Liver (tissue), 9 donors: ENCODE measurements around the gene CCNC. TPM values are rescaled to one million over a fixed set of nuclear protein-coding genes. Genes with fewer than 3 reads are reported as not detected.

Experiments used
- DNase-seq: peaks from one replicate; pipeline ENCODE4 v3.0.0-alpha.2; 2017; ENCODE audit warnings: low spot score
- H3K27ac ChIP-seq, 2 donors: one replicate each; pipeline ENCODE4 v1.7.0; 2013; ENCODE audit warnings: inconsistent platforms in 2 of 2, low read length in 2 of 2, control low read depth in 1 of 2, low read depth in 1 of 2, mild to moderate bottlenecking in 1 of 2
- H3K27me3 ChIP-seq, 4 donors: one replicate each; pipeline versions ENCODE4 v1.6.1 to v1.7.0; 2013; ENCODE audit warnings: low read length in 3 of 4, inconsistent platforms in 1 of 4, mild to moderate bottlenecking in 1 of 4, moderate library complexity in 1 of 4; ENCODE audit not compliant: control insufficient read depth in 4 of 4, insufficient read depth in 4 of 4
- H3K36me3 ChIP-seq, 4 donors: one replicate each; pipeline versions ENCODE4 v1.6.1 to v1.7.0; 2013; ENCODE audit warnings: low read length in 3 of 4, mild to moderate bottlenecking in 3 of 4, low read depth in 1 of 4, moderate library complexity in 1 of 4; ENCODE audit not compliant: control insufficient read depth in 4 of 4, insufficient read depth in 3 of 4
- H3K4me1 ChIP-seq, 4 donors: one replicate each; pipeline versions ENCODE4 v1.6.1 to v1.7.0; 2013; ENCODE audit warnings: low read length in 3 of 4, mild to moderate bottlenecking in 3 of 4, moderate library complexity in 1 of 4; ENCODE audit not compliant: control insufficient read depth in 4 of 4, insufficient read depth in 4 of 4
- H3K4me3 ChIP-seq, 3 donors: one replicate each; pipeline versions ENCODE4 v1.6.1 to v1.7.0; 2013; ENCODE audit warnings: low read length in 3 of 3, control low read depth in 1 of 3, low read depth in 1 of 3, mild to moderate bottlenecking in 1 of 3
- H3K9ac ChIP-seq, 2 donors: one replicate each; pipeline ENCODE4 v1.7.0; 2013; ENCODE audit warnings: low read length in 2 of 2, mild to moderate bottlenecking in 2 of 2, moderate library complexity in 2 of 2, control low read depth in 1 of 2, low read depth in 1 of 2
- H3K9me3 ChIP-seq, 4 donors: one replicate each; pipeline versions ENCODE4 v1.6.1 to v1.7.0; 2013; ENCODE audit warnings: low read length in 3 of 4; ENCODE audit not compliant: control insufficient read depth in 4 of 4
- ATF3 ChIP-seq: IDR thresholded peaks from 2 replicates; pipeline ENCODE4 v1.6.1; 2016; ENCODE audit warnings: antibody characterized with exemption
- CTCF ChIP-seq: fragments of 150-350 bp; IDR thresholded peaks from 2 replicates; pipeline ENCODE4 v1.5.1; 2017; ENCODE audit warnings: improper control_type of control experiment, low read depth, low read length; ENCODE audit not compliant: missing input control
- EGR1 ChIP-seq, 2 donors: IDR thresholded peaks; 2 replicates each; pipeline ENCODE4 v1.6.1; 2016 to 2018; ENCODE audit warnings: antibody characterized with exemption in 2 of 2, low read depth in 2 of 2
- FOXA1 ChIP-seq: IDR thresholded peaks from 2 replicates; pipeline ENCODE4 v1.6.1; 2016; ENCODE audit warnings: antibody characterized with exemption
- FOXA2 ChIP-seq: IDR thresholded peaks from 2 replicates; pipeline ENCODE4 v1.6.1; 2016; ENCODE audit warnings: antibody characterized with exemption
- HNF4A ChIP-seq, 2 donors: conservative IDR thresholded peaks; 2 replicates each; pipeline ENCODE4 v1.6.1; 2016; ENCODE audit warnings: antibody characterized with exemption in 2 of 2, mild to moderate bottlenecking in 2 of 2
- HNF4G ChIP-seq: IDR thresholded peaks from 2 replicates; pipeline ENCODE4 v1.6.1; 2016; ENCODE audit warnings: antibody characterized with exemption
- JUND ChIP-seq, 2 donors: IDR thresholded peaks; 2 replicates each; pipeline ENCODE4 v1.6.1; 2016; ENCODE audit warnings: antibody characterized with exemption in 2 of 2
- MAX ChIP-seq: IDR thresholded peaks from 2 replicates; pipeline ENCODE4 v1.6.1; 2016; ENCODE audit warnings: antibody characterized with exemption
- NR2F2 ChIP-seq: IDR thresholded peaks from 2 replicates; pipeline ENCODE4 v1.6.1; 2016; ENCODE audit warnings: antibody characterized with exemption
- RAD21 ChIP-seq, 2 donors: IDR thresholded peaks; 2 replicates each; pipeline ENCODE4 v1.6.1; 2016; ENCODE audit warnings: antibody characterized with exemption in 2 of 2, mild to moderate bottlenecking in 2 of 2
- RXRA ChIP-seq, 2 donors: IDR thresholded peaks; 2 replicates each; pipeline ENCODE4 v1.6.1; 2017 to 2018; ENCODE audit warnings: antibody characterized with exemption in 2 of 2, mild to moderate bottlenecking in 1 of 2
- SP1 ChIP-seq: IDR thresholded peaks from 2 replicates; pipeline ENCODE4 v1.6.1; 2018; ENCODE audit warnings: antibody characterized with exemption, mild to moderate bottlenecking
- TAF1 ChIP-seq: conservative IDR thresholded peaks from 2 replicates; pipeline ENCODE4 v1.6.1; 2016; ENCODE audit warnings: antibody characterized with exemption, mild to moderate bottlenecking
- YY1 ChIP-seq: IDR thresholded peaks from 2 replicates; pipeline ENCODE4 v1.6.1; 2016; ENCODE audit warnings: antibody characterized with exemption, mild to moderate bottlenecking
- ZBTB33 ChIP-seq: IDR thresholded peaks from 2 replicates; pipeline ENCODE4 v1.6.1; 2016; ENCODE audit warnings: antibody characterized with exemption
- WGBS: extraction: QIAGEN DNeasy Blood & Tissue Kit; methylation state at CpG from one replicate; pipeline ENCODE4 v1.1.7; 2013; 5-methylcytosine and 5-hydroxymethylcytosine counted together
- polyA plus RNA-seq, 2 donors: library from polyadenylated mRNA; stranded (reverse) in 1 of 2; unstranded in 1 of 2; fragments of 200-250 nt in 1 of 2; fragments of >200 nt in 1 of 2; fragmentation: Nextera tagmentation in 1 of 2; extraction: Ambion mirVana in 1 of 2; gene quantifications; one replicate each; pipeline versions ENCODE4 v1.2.1 to v1.2.3, GENCODE V29; 2013 to 2015
- total RNA-seq, 2 donors: library from RNA; depleted of rRNA; stranded (reverse); fragments of >200 nt; gene quantifications; one replicate each; pipeline ENCODE4 v1.2.3, GENCODE V29; 2014
- donor health status: healthy.
- donor health status: healthy.
- donor health status: healthy.
- donor health status: healthy.
- donor health status: healthy.

The CCNC gene
- total and polyA plus RNA-seq, 4 donors: 32.9 to 80.7 (median 47.8) TPM

- H3K9ac ChIP-seq: no peak overlapping the region
- DNase-seq: no peak
- no peak overlapping the region for H3K27ac ChIP-seq
- TF ChIP-seq FOXA2: no peak
- TF ChIP-seq YY1: no peak
- no peak for TF ChIP-seq EGR1 (IDR thresholded peaks at IDR 0.05; ENCODE audit: low read depth in 2 of 2)
- no peak for TF ChIP-seq ATF3
- TF ChIP-seq ZBTB33: no peak
- no peak for TF ChIP-seq HNF4A (conservative IDR thresholded peaks at IDR 0.05)
- no peak for TF ChIP-seq CTCF
- no peak for TF ChIP-seq JUND (IDR thresholded peaks at IDR 0.05)
- TF ChIP-seq HNF4G: no peak
- TF ChIP-seq SP1: no peak
- TF ChIP-seq MAX: no peak
- no peak for TF ChIP-seq FOXA1
- H3K27me3 ChIP-seq: no peaks in the 10 kb centered on the region
- no peaks in the 10 kb centered on the region for H3K9me3 ChIP-seq
- H3K4me3 ChIP-seq: no peak overlapping the region
- no peaks in the 10 kb centered on the region for H3K4me1 ChIP-seq
- H3K36me3 ChIP-seq: peaks cover 8 to 35% (median 21%) of the 10 kb centered on the region in 4 donors
Measured at GRCh38 chr6:99543968-99544367, 24.5 kb downstream of the CCNC start.

GRCh38 chr6:99530627-99531026 lies 37.8 kb downstream of the CCNC start:
- H3K36me3 ChIP-seq: peaks cover 1 to 4% (median 2%) of the 10 kb centered on the region in 4 donors
- no peak overlapping the region for H3K4me3 ChIP-seq
- H3K27ac ChIP-seq: no peak overlapping the region
- no peak for DNase-seq
- no peaks in the 10 kb centered on the region for H3K4me1 ChIP-seq
- TF ChIP-seq JUND (IDR thresholded peaks at IDR 0.05) (no peak), RAD21 (IDR thresholded peaks at IDR 0.05) (no peak), SP1 (no peak), ATF3 (no peak), TAF1 (no peak), YY1 (no peak), HNF4G (no peak), MAX (no peak), ZBTB33 (no peak), RXRA (IDR thresholded peaks at IDR 0.05) (no peak), CTCF (no peak), NR2F2 (no peak)
- H3K9ac ChIP-seq: no peak overlapping the region
- WGBS: 100% methylated on average over 1 of the region's 1 CpG
- H3K27me3 ChIP-seq: no peaks in the 10 kb centered on the region
- H3K9me3 ChIP-seq: no peaks in the 10 kb centered on the region
